HCT116 (cell line): ENCODE data around the gene RND3. TPM values are rescaled to one million over a fixed set of nuclear protein-coding genes. Genes with fewer than 3 reads are reported as not detected.

Experiments
- ATAC-seq: fragments of 200-7000 bp; cut with Tn5 transposase; 2 replicates; pipeline ENCODE4 v1.9.1; 2020; ENCODE audit warnings: mild to moderate bottlenecking, moderate library complexity
- BruUV-seq: library from RNA; stranded (reverse); fragments of 400-500 nt; replicated peaks from 2 replicates; lab custom pipeline; 2021; lab: Mats Ljungman, UMichigan
- CTCF ChIA-PET: fragments of 300-600 bp; sonication (Branson Sonifier 250); formaldehyde crosslinking; loops from one replicate; lab custom pipeline; 2021; ENCODE audit warnings: antibody characterized with exemption; lab: Charles Lee
- POLR2A ChIA-PET: fragments of 300-600, 350-600 bp; sonication (Branson Sonifier 250); formaldehyde crosslinking; loops from one replicate; lab custom pipeline; 2021; ENCODE audit warnings: antibody characterized with exemption; lab: Charles Lee
- RAD21 ChIA-PET, 2 experiments: fragments of 300-600 bp; sonication (Branson Sonifier 250); formaldehyde crosslinking; loops; one replicate each; lab custom pipeline; 2023; ENCODE audit warnings: low total read pairs in 2 of 2; ENCODE audit not compliant: uncharacterized antibody in 2 of 2, unreplicated experiment in 2 of 2, low non-redundant PET in 1 of 2; lab: Charles Lee
- DNase-seq: peaks from one replicate; pipeline ENCODE4 v3.0.0-alpha.2; 2010; ENCODE audit warnings: low read depth, low spot score
- H2AFZ ChIP-seq: fragments of 200-600 bp; shearing (Covaris generic), sonication (generic); 2 replicates; pipeline ENCODE4 v1.6.1; 2017; ENCODE audit warnings: low read depth, mixed run types, mixed read lengths, antibody characterized with exemption, low read length; ENCODE audit not compliant: poor library complexity, severe bottlenecking
- H3K27ac ChIP-seq: 2 replicates; pipeline ENCODE4 v1.5.1; 2012; ENCODE audit warnings: low read depth, low read length
- H3K27me3 ChIP-seq: fragments of 200-600 bp; sonication (generic); 2 replicates; pipeline ENCODE4 v1.6.1; 2016; ENCODE audit warnings: mixed run types, low read length, mixed read lengths; ENCODE audit not compliant: insufficient read depth
- H3K36me3 ChIP-seq, 2 experiments: fragments of 200-500 bp in 1 of 2; fragments of 200-600 bp in 1 of 2; sonication (Bioruptor generic) in 1 of 2; sonication (generic) in 1 of 2; 2 replicates each; pipeline versions ENCODE4 v1.5.1 to v1.6.1; 2014 to 2016; ENCODE audit warnings: low read length in 2 of 2, inconsistent platforms in 1 of 2, mixed read lengths in 1 of 2, mixed run types in 1 of 2; ENCODE audit not compliant: insufficient read depth in 2 of 2, control insufficient read depth in 1 of 2
- H3K4me1 ChIP-seq, 2 experiments: fragments of 200-600 bp in 1 of 2; sonication (generic) in 1 of 2; 2 replicates each; pipeline versions ENCODE4 v1.5.1 to v1.6.1; 2012 to 2017; ENCODE audit warnings: low read length in 2 of 2, inconsistent platforms in 1 of 2, mild to moderate bottlenecking in 1 of 2, mixed read lengths in 1 of 2, mixed run types in 1 of 2, moderate library complexity in 1 of 2; ENCODE audit not compliant: insufficient read depth in 2 of 2, control insufficient read depth in 1 of 2
- H3K4me2 ChIP-seq: fragments of 200-600 bp; sonication (generic); 2 replicates; pipeline ENCODE4 v1.6.1; 2017; ENCODE audit warnings: mixed run types, low read length, mixed read lengths
- H3K4me3 ChIP-seq, 2 experiments: fragments of 200-600 bp in 1 of 2; sonication (generic) in 1 of 2; replicated peaks in 1 of 2; 2 replicates each; pipeline ENCODE4 v1.5.1; 2011 to 2016; ENCODE audit warnings: low read length in 2 of 2, control low read depth in 1 of 2, low read depth in 1 of 2, mild to moderate bottlenecking in 1 of 2, mixed read lengths in 1 of 2, mixed run types in 1 of 2
- H3K79me2 ChIP-seq: fragments of 200-600 bp; sonication (generic); 2 replicates; pipeline ENCODE4 v1.6.1; 2017; ENCODE audit warnings: mild to moderate bottlenecking, mixed run types, low read length, moderate library complexity, mixed read lengths; ENCODE audit not compliant: insufficient read depth
- H3K9ac ChIP-seq: fragments of 200-600 bp; sonication (generic); 2 replicates; pipeline ENCODE4 v1.6.1; 2016; ENCODE audit warnings: low read length, mixed read lengths
- H3K9me2 ChIP-seq: fragments of 200-600 bp; sonication (generic), shearing (Covaris generic); 2 replicates; pipeline ENCODE4 v1.6.1; 2017; ENCODE audit warnings: mixed run types, mild to moderate bottlenecking, moderate library complexity; ENCODE audit not compliant: insufficient read depth
- H3K9me3 ChIP-seq, 2 experiments: fragments of 200-500 bp in 1 of 2; fragments of 200-600 bp in 1 of 2; sonication (Bioruptor generic) in 1 of 2; sonication (generic) in 1 of 2; 2 replicates each; pipeline ENCODE4 v1.6.1; 2014 to 2017; ENCODE audit warnings: low read length in 2 of 2, mixed read lengths in 2 of 2, inconsistent platforms in 1 of 2, low read depth in 1 of 2, mild to moderate bottlenecking in 1 of 2, mixed run types in 1 of 2, moderate library complexity in 1 of 2; ENCODE audit not compliant: control insufficient read depth in 1 of 2, insufficient read depth in 1 of 2
- H4K20me1 ChIP-seq: fragments of 200-600 bp; sonication (generic), shearing (Covaris generic); 2 replicates; pipeline ENCODE4 v1.6.1; 2017; ENCODE audit warnings: mixed run types, mild to moderate bottlenecking, moderate library complexity; ENCODE audit not compliant: insufficient read depth
- ELF1 ChIP-seq: IDR thresholded peaks from 2 replicates; pipeline ENCODE4 v1.6.1; 2012; ENCODE audit warnings: low read depth, borderline replicate concordance
- FOSL1 ChIP-seq: IDR thresholded peaks from 2 replicates; pipeline ENCODE4 v1.6.1; 2012; ENCODE audit warnings: low read depth
- MAX ChIP-seq: IDR thresholded peaks from 2 replicates; pipeline ENCODE4 v1.6.1; 2012
- POLR2A ChIP-seq: IDR thresholded peaks from 2 replicates; pipeline ENCODE4 v1.7.0; 2011; ENCODE audit warnings: borderline replicate concordance; ENCODE audit not compliant: insufficient read depth, insufficient read length; ENCODE audit errors: extremely low read depth
- YY1 ChIP-seq: IDR thresholded peaks from 2 replicates; pipeline ENCODE4 v1.6.1; 2011; ENCODE audit warnings: low read length, low read depth, moderate library complexity, mild to moderate bottlenecking; ENCODE audit not compliant: insufficient replicate concordance; ENCODE audit errors: extremely low read depth
- intact Hi-C: fragments of 100-400 bp; cut with micrococcal nuclease; formaldehyde crosslinking; loops from 2 replicates; pipeline ENCODE4 v1.10.0; 2022
- total RNA-seq: library from RNA; stranded (reverse); gene quantifications from one replicate; pipeline ENCODE4 v1.2.1, GENCODE V29; 2021; ENCODE audit not compliant: unreplicated experiment

Gene RND3
- total RNA-seq, 1 experiment from 2014 or later = 15.0 TPM

- Histone ChIP-seq H3K9me2 (no peaks in the 10 kb centered on the region; the same call in 1 of the 2 replicates), H3K4me1 (no peaks in the 10 kb centered on the region), H3K4me2 (no peak overlapping the region), H3K79me2 (no peaks in the 10 kb centered on the region), H3K36me3 (no peaks in the 10 kb centered on the region), H3K9ac (no peak overlapping the region), H3K9me3 (no peaks in the 10 kb centered on the region), H3K27ac (no peak overlapping the region), H4K20me1 (no peaks in the 10 kb centered on the region), H3K27me3 (no peaks in the 10 kb centered on the region), H2AFZ (no peak overlapping the region), H3K4me3 (no peak overlapping the region)
- ChIA-PET CTCF (no interaction called here), POLR2A (no interaction called here), RAD21 (no interaction called here)
- DNase-seq (no peak), ATAC-seq (no peak)
- intact Hi-C loops = no loop called here
- TF ChIP-seq ELF1 (no peak), MAX (no peak), POLR2A (no peak)
- BruUV-seq = no TSS peak
These were observed 55.7 kb downstream of the RND3 start for GRCh38 chr2:150431561-150432311.

GRCh38 chr2:150429384-150429961 lies 58.0 kb downstream of the RND3 start:
- H3K79me2 ChIP-seq = no peaks in the 10 kb centered on the region
- ChIA-PET POLR2A (no interaction called here), CTCF (no interaction called here), RAD21 (no interaction called here)
- H4K20me1 ChIP-seq = no peaks in the 10 kb centered on the region
- intact Hi-C loops = no loop called here
- H3K4me3 ChIP-seq = no peak overlapping the region
- H3K9ac ChIP-seq = no peak overlapping the region
- no peak for ATAC-seq
- TF ChIP-seq FOSL1 (no peak), YY1 (no peak)
- no peaks in the 10 kb centered on the region; the same call in 1 of the 2 replicates for H3K9me2 ChIP-seq
- H3K27ac ChIP-seq = no peak overlapping the region
- H3K27me3 ChIP-seq = no peaks in the 10 kb centered on the region
- H2AFZ ChIP-seq = no peak overlapping the region
- no peak for DNase-seq
- H3K36me3 ChIP-seq = no peaks in the 10 kb centered on the region
- H3K9me3 ChIP-seq = no peaks in the 10 kb centered on the region
- no TSS peak for BruUV-seq
- H3K4me1 ChIP-seq = no peaks in the 10 kb centered on the region
- H3K4me2 ChIP-seq = no peak overlapping the region
